Heart right ventricle (tissue), 16 donors: ENCODE data around the gene CTRB2. TPM values are rescaled to one million over a fixed set of nuclear protein-coding genes. Genes with fewer than 3 reads are reported as not detected.
"Not testable (repeated sequence)": the region's sequence is repeated elsewhere in the genome, so short reads cannot be mapped to it uniquely, and the experiment has no call there.

ENCODE experiments used
- ATAC-seq, 8 donors: fragments of 200-7000 bp; cut with Tn5 transposase; one replicate each; pipeline ENCODE4 v1.9.1; 2020; ENCODE audit warnings: mild to moderate bottlenecking in 8 of 8, moderate library complexity in 8 of 8, moderate number of reproducible peaks in 1 of 8
- DNase-seq, 2 donors: peaks; one replicate each; pipeline ENCODE4 v3.0.0-alpha.2; 2020
- H3K27ac ChIP-seq, 10 donors: fragments of 200-600 bp; sonication (generic) in 2 of 10; one replicate each; pipeline versions ENCODE4 v1.5.0 to v1.8.0; 2020 to 2022; ENCODE audit warnings: mild to moderate bottlenecking in 3 of 10
- H3K27me3 ChIP-seq, 7 donors: fragments of 200-600 bp; one replicate each; pipeline ENCODE4 v1.8.0; 2021 to 2022; ENCODE audit warnings: mild to moderate bottlenecking in 2 of 7
- H3K36me3 ChIP-seq, 9 donors: fragments of 200-600 bp; sonication (generic) in 1 of 9; one replicate each; pipeline versions ENCODE4 v1.5.0 to v1.8.0; 2020 to 2022; ENCODE audit warnings: mild to moderate bottlenecking in 2 of 9
- H3K4me1 ChIP-seq, 9 donors: fragments of 200-600 bp; sonication (generic) in 1 of 9; one replicate each; pipeline versions ENCODE4 v1.5.0 to v1.8.0; 2020 to 2022; ENCODE audit warnings: mild to moderate bottlenecking in 4 of 9
- H3K4me3 ChIP-seq, 10 donors: fragments of 200-600 bp; sonication (generic) in 2 of 10; one replicate each; pipeline versions ENCODE4 v1.5.0 to v1.8.0; 2020 to 2022; ENCODE audit warnings: mild to moderate bottlenecking in 7 of 10, moderate library complexity in 2 of 10
- H3K9me3 ChIP-seq, 11 donors: fragments of 200-600 bp in 10 of 11; sonication (generic) in 2 of 11; one replicate each; pipeline versions ENCODE4 v1.5.0 to v1.8.0; 2013 to 2022; ENCODE audit warnings: mild to moderate bottlenecking in 2 of 11, control low read depth in 1 of 11, moderate library complexity in 1 of 11
- CTCF ChIP-seq, 9 donors: fragments of 200-600 bp; sonication (generic) in 2 of 9; IDR thresholded peaks; one replicate each; pipeline versions ENCODE4 v1.5.0 to v1.8.0; 2021 to 2022; ENCODE audit warnings: antibody characterized with exemption in 9 of 9, mild to moderate bottlenecking in 5 of 9, moderate library complexity in 1 of 9
- WGBS, 2 donors: extraction: QIAGEN DNeasy Blood & Tissue Kit; methylation state at CpG; one replicate each; pipeline ENCODE4 v1.1.7; 2013; ENCODE audit warnings: inconsistent platforms in 1 of 2; 5-methylcytosine and 5-hydroxymethylcytosine counted together
- intact Hi-C, 10 donors: fragments of 100-400 bp; cut with DNase I; formaldehyde crosslinking; loops; one replicate each; pipeline versions ENCODE4 v1.11.1 to v1.14.2; 2022
- polyA plus RNA-seq, 2 donors: library from polyadenylated mRNA; stranded (reverse); fragments of 200-250 nt; gene quantifications; one replicate each; pipeline ENCODE4 v1.2.3, GENCODE V29; 2013
- total RNA-seq, 10 donors: library from RNA; stranded (reverse); fragmentation: NEBNext Ultra II Directional in 3 of 10; extraction: Animal tissue kit (Norgen Biotek cat#: 25700) in 3 of 10; gene quantifications; one replicate each; pipeline versions ENCODE4 v1.2.1 to v1.2.4, GENCODE V29; 2021 to 2023
- donor health status: Arrhythmogenic right ventricular cardiomyopathy.
- donor health status: ischemic (EF 13 %, LVEDD 7.1; RV severe dilation, severe dysfunction).
- donor health status: healthy with polysubstance abuse.
- donor health status: DM: no; HTN: yes; CAD: no.
- donor health status: DM: no; HTN: no; CAD: no.
- donor health status: ischemic (EF 25% LVEDD 6.9; RV normal size, moderate dysfunction).
- donor health status: ischemic (EF 25% LVEDD 5.7; RV mildly dilated, moderate dysfunction).
- donor health status: healthy.
- donor health status: DM: yes; HTN: yes; CAD: no.
- donor health status: Ischemic cardiomyopathy.
- donor health status: ischemic (EF 35%, LVEDD 5.7; RV mildly dilated, moderate dysfunction).
- donor health status: nonischemic (EF 11% LVEDD 7.7; RV severe dilation, severe dysfunction).
- donor health status: DM: yes; HTN: yes; CAD: no.
- donor health status: PGD.
- donor health status: ischemic (EF 29% LVEDD 5.4; RV normal size, mild dysfunction).
- donor health status: nonischemic (EF 23%, LVEDD 6.1; RV moderate dilation, normal function).

The CTRB2 gene
- total and polyA plus RNA-seq, 12 donors: 0.42 to 3.8 (median 2.8) TPM; not detected in 4

DNA sequence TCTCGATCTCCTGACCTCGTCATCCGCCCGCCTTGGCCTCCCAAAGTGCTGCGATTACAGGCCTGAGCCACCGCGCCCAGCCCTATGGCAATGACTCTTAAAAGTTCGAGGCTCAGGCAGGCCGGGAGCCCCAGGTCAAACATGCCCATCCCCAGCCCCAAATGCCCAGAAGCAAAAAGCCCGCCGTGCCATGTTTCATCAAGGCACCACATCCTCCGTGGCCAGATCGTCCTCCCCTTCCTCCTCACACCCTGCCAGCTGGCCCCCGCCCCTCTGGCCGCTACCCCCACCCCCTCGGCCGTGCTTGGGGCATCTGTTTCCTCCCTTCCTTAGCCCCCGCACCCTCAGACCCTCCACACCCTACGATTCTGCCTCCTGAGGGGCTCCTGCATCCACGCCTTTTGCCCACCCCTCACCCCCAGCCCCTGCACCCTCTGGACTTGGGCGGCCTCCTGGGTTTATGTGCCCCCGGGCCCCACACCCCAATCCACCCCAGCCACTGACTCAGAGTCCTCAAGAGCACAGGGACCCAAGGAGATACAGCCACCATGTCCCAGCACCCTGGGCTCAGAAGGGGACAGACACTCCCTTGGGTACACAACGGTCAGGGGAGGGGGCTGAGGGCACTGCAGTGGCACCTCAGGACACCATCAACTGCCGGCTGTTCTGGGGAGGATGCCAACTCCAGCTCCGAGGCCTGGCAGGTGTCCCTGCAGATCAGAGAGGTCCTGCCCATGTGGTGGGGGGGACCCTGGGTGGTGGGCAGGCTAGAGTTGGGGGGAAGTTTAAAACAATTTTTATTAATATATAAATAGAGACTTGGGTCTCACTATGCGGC lies 18.9 kb upstream of the CTRB2 start:
- WGBS, 2 donors: 63 to 72% methylated on average over 25 to 26 of the region's 26 CpGs
- TF ChIP-seq CTCF (IDR thresholded peaks at IDR 0.05): no peak
- H3K27me3 ChIP-seq: peaks cover 0 to 23% (median 0%) of the 10 kb centered on the region in 7 donors
- ATAC-seq: peak in 5 of 8 donors; percentile 2 to 32 (median 15)
- intact Hi-C loops: loop anchor here in 9 of 10 donors (2.0 kb wide), 1 partner anchor 19 kb away; the partner anchor contains the start of gene CTRB2 (in 9 of the 9)
- peaks cover 0 to 51% (median 12%) of the 10 kb centered on the region in 9 donors for H3K4me1 ChIP-seq
- peaks cover 0 to 35% (median 29%) of the 10 kb centered on the region in 9 donors for H3K36me3 ChIP-seq
- no peak overlapping the region for H3K27ac ChIP-seq
- DNase-seq: no peak
- no peaks in the 10 kb centered on the region for H3K9me3 ChIP-seq
- no peak overlapping the region for H3K4me3 ChIP-seq

- no peaks in the 10 kb centered on the region for H3K9me3 ChIP-seq
- ATAC-seq (peak in 4 of 8 donors; percentile 2 to 21 (median 4)), DNase-seq (no peak)
- peaks cover 0 to 29% (median 25%) of the 10 kb centered on the region in 9 donors for H3K36me3 ChIP-seq
- 47 to 51% methylated on average over 12 of the region's 12 CpGs for WGBS, 2 donors
- intact Hi-C loops: loop anchor here in 8 of 10 donors (2.0 kb wide), 1 partner anchor 18 kb away; the partner anchor contains the start of gene CTRB2 (in 8 of the 8)
- TF ChIP-seq CTCF (IDR thresholded peaks at IDR 0.05): no peak
- H3K4me1 ChIP-seq: peaks cover 0 to 43% (median 4%) of the 10 kb centered on the region in 9 donors
- H3K27me3 ChIP-seq: peaks cover 0 to 23% (median 0%) of the 10 kb centered on the region in 7 donors
- no peak overlapping the region for H3K4me3 ChIP-seq
- no peak overlapping the region for H3K27ac ChIP-seq
These were observed 18.1 kb upstream of the CTRB2 start for GRCh38 chr16:75225092-75225491.

DNA sequence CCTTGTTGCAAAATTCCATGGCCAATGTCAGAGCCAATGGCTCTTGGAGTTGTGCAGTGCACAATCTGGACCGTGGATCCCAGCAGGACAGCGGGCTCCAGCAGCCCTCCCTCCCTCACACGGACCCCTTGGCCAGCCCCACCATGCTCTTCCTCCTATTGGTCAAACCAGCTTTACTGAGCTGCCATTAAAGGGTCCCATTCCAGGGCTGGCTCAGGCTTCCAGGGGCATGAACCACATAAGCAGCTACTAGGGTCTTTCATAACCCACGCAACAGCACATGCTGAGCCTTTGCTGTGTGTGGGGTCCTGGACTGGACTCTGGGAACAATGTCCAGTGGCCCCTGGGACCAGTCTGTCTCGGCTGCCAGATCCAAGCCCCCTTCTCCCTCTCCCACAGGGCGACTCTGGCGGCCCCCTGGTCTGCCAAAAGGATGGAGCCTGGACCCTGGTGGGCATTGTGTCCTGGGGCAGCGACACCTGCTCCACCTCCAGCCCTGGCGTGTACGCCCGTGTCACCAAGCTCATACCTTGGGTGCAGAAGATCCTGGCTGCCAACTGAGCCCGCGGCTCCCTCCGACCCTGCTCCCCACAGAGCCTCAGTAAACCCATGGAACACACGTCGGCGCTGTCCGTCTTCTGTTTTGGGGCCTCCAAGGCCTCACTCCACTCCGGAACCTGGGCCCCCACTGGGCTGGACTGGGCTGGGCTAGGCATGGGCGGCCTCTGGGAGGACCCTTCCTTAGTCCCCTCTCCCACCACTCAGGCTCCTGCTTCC lies 17.5 kb upstream of the CTRB2 start:
- H3K9me3 ChIP-seq: no peaks in the 10 kb centered on the region
- no peak for TF ChIP-seq CTCF (IDR thresholded peaks at IDR 0.05)
- peaks cover 0 to 23% (median 19%) of the 10 kb centered on the region in 9 donors for H3K36me3 ChIP-seq
- intact Hi-C loops: loop anchor here in 8 of 10 donors (2.0 kb wide), 1 partner anchor 18 kb away; the partner anchor contains the start of gene CTRB2 (in 8 of the 8)
- H3K27me3 ChIP-seq: peaks cover 0 to 23% (median 0%) of the 10 kb centered on the region in 7 donors
- no peak overlapping the region for H3K27ac ChIP-seq
- ATAC-seq (peak in 5 of 8 donors; percentile 2 to 29 (median 9)), DNase-seq (no peak)
- H3K4me1 ChIP-seq: peaks cover 0 to 39% (median 4%) of the 10 kb centered on the region in 9 donors
- no peak overlapping the region for H3K4me3 ChIP-seq
- WGBS, 2 donors: 67 to 72% methylated on average over 20 of the region's 20 CpGs

DNA sequence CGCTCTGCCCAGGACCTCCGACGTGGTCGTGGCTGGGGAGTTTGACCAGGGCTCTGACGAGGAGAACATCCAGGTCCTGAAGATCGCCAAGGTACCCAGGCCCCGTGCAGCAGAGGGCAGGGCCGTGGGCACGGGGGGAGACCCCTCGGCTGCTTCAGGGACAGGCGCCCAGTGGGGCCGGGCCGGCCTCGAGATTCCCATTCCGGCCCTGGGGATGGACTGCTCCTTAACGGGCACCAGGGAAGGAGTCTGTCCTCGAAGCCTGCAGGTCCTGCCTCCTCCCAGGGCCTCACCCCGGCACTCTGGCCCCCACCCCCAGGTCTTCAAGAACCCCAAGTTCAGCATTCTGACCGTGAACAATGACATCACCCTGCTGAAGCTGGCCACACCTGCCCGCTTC lies 16.2 kb upstream of the CTRB2 start:
- not testable (repeated sequence) for DNase-seq, H3K4me3 ChIP-seq

More for the DNA sequence above, 16.2 kb upstream of the CTRB2 start:
- H3K36me3 ChIP-seq, ATAC-seq, intact Hi-C loops, H3K27ac ChIP-seq, H3K9me3 ChIP-seq: not testable (repeated sequence)
- Histone ChIP-seq H3K27me3 (peaks cover 0 to 23% (median 0%) of the 10 kb centered on the region in 7 donors), H3K4me1 (peaks cover 0 to 39% (median 4%) of the 10 kb centered on the region in 9 donors)
- WGBS, 2 donors: 88% methylated on average over 10 of the region's 20 CpGs; no CpG with 5 or more reads in 1 of the 2 donors
